OCI-LY7 (cell line): Measurements from ENCODE around the gene GATA5. TPM values are rescaled to one million over a fixed set of nuclear protein-coding genes. Genes with fewer than 3 reads are reported as not detected.

ENCODE experiments used
- BruUV-seq: library from RNA; stranded (reverse); fragments of 400-500 nt; replicated peaks from 2 replicates; lab custom pipeline; 2021; lab: Mats Ljungman, UMichigan
- CTCF ChIA-PET: fragments of 300-600 bp; sonication (Branson Sonifier 250); formaldehyde crosslinking; loops from one replicate; lab custom pipeline; 2022; ENCODE audit warnings: antibody characterized with exemption; ENCODE audit not compliant: unreplicated experiment; lab: Charles Lee
- POLR2A ChIA-PET: fragments of 300-600 bp; sonication (Branson Sonifier 250); formaldehyde crosslinking; loops from one replicate; lab custom pipeline; 2022; ENCODE audit warnings: antibody characterized with exemption; lab: Charles Lee
- DNase-seq: peaks from one replicate; pipeline ENCODE4 v3.0.0-alpha.2; 2015; ENCODE audit warnings: low spot score
- H2AFZ ChIP-seq: fragments of 200-600 bp; sonication (generic), shearing (Covaris generic); 2 replicates; pipeline ENCODE4 v1.6.1; 2014; ENCODE audit warnings: mild to moderate bottlenecking, antibody characterized with exemption, low read length, moderate library complexity
- H3K27ac ChIP-seq: fragments of 200-600 bp; sonication (generic); 2 replicates; pipeline ENCODE4 v1.5.1; 2014; ENCODE audit warnings: mixed run types, low read depth, mild to moderate bottlenecking, moderate library complexity, low read length, inconsistent platforms; ENCODE audit not compliant: poor library complexity, severe bottlenecking
- H3K36me3 ChIP-seq: fragments of 200-600 bp; sonication (generic); 2 replicates; pipeline ENCODE4 v1.6.1; 2014; ENCODE audit warnings: mild to moderate bottlenecking, antibody characterized with exemption, low read length, moderate library complexity, mixed read lengths; ENCODE audit not compliant: insufficient read depth
- H3K4me1 ChIP-seq: fragments of 200-600 bp; sonication (generic); 2 replicates; pipeline ENCODE4 v1.5.1; 2014; ENCODE audit warnings: mild to moderate bottlenecking, low read length; ENCODE audit not compliant: insufficient read depth, poor library complexity, severe bottlenecking
- H3K4me2 ChIP-seq: fragments of 200-600 bp; sonication (generic); 2 replicates; pipeline ENCODE4 v1.6.1; 2014; ENCODE audit warnings: mild to moderate bottlenecking, low read length
- H3K4me3 ChIP-seq: fragments of 200-600 bp; sonication (generic); 2 replicates; pipeline ENCODE4 v1.5.1; 2014; ENCODE audit warnings: mild to moderate bottlenecking, low read depth, low read length; ENCODE audit not compliant: poor library complexity, severe bottlenecking
- H3K79me2 ChIP-seq: fragments of 200-600 bp; sonication (generic); 2 replicates; pipeline ENCODE4 v1.6.1; 2016; ENCODE audit warnings: low read depth, mild to moderate bottlenecking, low read length, moderate library complexity, mixed read lengths; ENCODE audit not compliant: insufficient read depth
- H3K9me2 ChIP-seq: fragments of 200-600 bp; sonication (generic); 2 replicates; pipeline ENCODE4 v1.6.1; 2016; ENCODE audit warnings: mild to moderate bottlenecking, low read length, mixed read lengths; ENCODE audit not compliant: insufficient read depth
- H3K9me3 ChIP-seq: fragments of 200-600 bp; sonication (generic); 2 replicates; pipeline ENCODE4 v1.6.1; 2014; ENCODE audit warnings: mild to moderate bottlenecking, mixed run types, low read length, mixed read lengths
- H4K20me1 ChIP-seq: fragments of 200-600 bp; sonication (generic); 2 replicates; pipeline ENCODE4 v1.6.1; 2014; ENCODE audit warnings: mild to moderate bottlenecking, antibody characterized with exemption, low read length, moderate library complexity, mixed read lengths; ENCODE audit not compliant: insufficient read depth
- CTCF ChIP-seq: fragments of 200-600 bp; sonication (generic); conservative IDR thresholded peaks from 2 replicates; pipeline ENCODE4 v1.5.1; 2014; ENCODE audit warnings: mild to moderate bottlenecking, antibody characterized with exemption, low read length, moderate library complexity, mixed read lengths
- EZH2phosphoT487 ChIP-seq: fragments of 200-600 bp; sonication (generic); IDR thresholded peaks from 2 replicates; pipeline ENCODE4 v1.6.1; 2018; ENCODE audit warnings: low read depth, borderline replicate concordance, mild to moderate bottlenecking, mixed run types, antibody characterized with exemption, low read length, moderate library complexity, mixed read lengths
- intact Hi-C: fragments of 100-400 bp; cut with micrococcal nuclease; formaldehyde crosslinking; loops from one replicate; pipeline ENCODE4 v1.10.0; 2022; ENCODE audit not compliant: unreplicated experiment
- total RNA-seq, 2 experiments: library from RNA; depleted of rRNA in 1 of 2; stranded (reverse); fragments of >200 nt in 1 of 2; shearing (Covaris generic) in 1 of 2; gene quantifications; 2 replicates each; pipeline ENCODE4 v1.2.3, GENCODE V29; 2014 to 2022

Gene GATA5
- total RNA-seq, 2 experiments from 2014 or later: not detected

- no peaks in the 10 kb centered on the region for H3K9me3 ChIP-seq
- no peak overlapping the region for H3K4me3 ChIP-seq
- H3K4me1 ChIP-seq: no peaks in the 10 kb centered on the region
- H3K9me2 ChIP-seq: no peaks in the 10 kb centered on the region
- no peak overlapping the region for H3K4me2 ChIP-seq
- intact Hi-C loops: no loop called here
- H3K27ac ChIP-seq: no peak overlapping the region
- ChIA-PET POLR2A (no interaction called here), CTCF (no interaction called here)
- TF ChIP-seq CTCF (no peak), EZH2phosphoT487 (no peak)
- no peak for DNase-seq
- H3K36me3 ChIP-seq: no peaks in the 10 kb centered on the region
- H4K20me1 ChIP-seq: no peaks in the 10 kb centered on the region
- H2AFZ ChIP-seq: no peak overlapping the region
- no TSS peak for BruUV-seq
- no peaks in the 10 kb centered on the region for H3K79me2 ChIP-seq
These were observed 19.9 kb downstream of the GATA5 start for GRCh38 chr20:62455929-62456328.

GRCh38 chr20:62454904-62455636 lies 20.7 kb downstream of the GATA5 start:
- no peaks in the 10 kb centered on the region for H3K9me3 ChIP-seq
- ChIA-PET CTCF (no interaction called here), POLR2A (no interaction called here)
- TF ChIP-seq EZH2phosphoT487: no peak
- no peak for TF ChIP-seq CTCF
- no peak for DNase-seq
- no peaks in the 10 kb centered on the region for H3K9me2 ChIP-seq
- no peak overlapping the region for H2AFZ ChIP-seq
- no TSS peak for BruUV-seq
- no peaks in the 10 kb centered on the region for H3K36me3 ChIP-seq
- H4K20me1 ChIP-seq: no peaks in the 10 kb centered on the region
- no peaks in the 10 kb centered on the region for H3K79me2 ChIP-seq
- H3K4me1 ChIP-seq: no peaks in the 10 kb centered on the region
- H3K27ac ChIP-seq: no peak overlapping the region
- intact Hi-C loops: no loop called here
- H3K4me2 ChIP-seq: no peak overlapping the region
- no peak overlapping the region for H3K4me3 ChIP-seq

GRCh38 chr20:62453186-62453808 lies 22.5 kb downstream of the GATA5 start:
- TF ChIP-seq CTCF (no peak), EZH2phosphoT487 (no peak)
- H3K4me1 ChIP-seq: no peaks in the 10 kb centered on the region
- no peak overlapping the region for H2AFZ ChIP-seq
- no peak overlapping the region for H3K27ac ChIP-seq
- no peak for DNase-seq
- no peaks in the 10 kb centered on the region for H4K20me1 ChIP-seq
- no peaks in the 10 kb centered on the region for H3K79me2 ChIP-seq
- H3K36me3 ChIP-seq: no peaks in the 10 kb centered on the region
- CTCF ChIA-PET: no interaction called here
- H3K4me3 ChIP-seq: no peak overlapping the region
- POLR2A ChIA-PET: no interaction called here
- BruUV-seq: no TSS peak
- no peak overlapping the region for H3K4me2 ChIP-seq
- no peaks in the 10 kb centered on the region for H3K9me2 ChIP-seq
- H3K9me3 ChIP-seq: no peaks in the 10 kb centered on the region
- intact Hi-C loops: no loop called here
